K562 (cell line): Measurements from ENCODE around the gene PPDPF.

Source experiments
- BMI1 ChIP-seq: fragments of 150-350 bp; IDR thresholded peaks from 2 replicates; pipeline ENCODE4 v1.6.1; 2014; ENCODE audit warnings: low read length
- CREB5 ChIP-seq: fragments of 250-450 bp; sonication (Bioruptor Pico); IDR thresholded peaks from 2 replicates; pipeline ENCODE4 v1.5.0; 2020; ENCODE audit warnings: mild to moderate bottlenecking
- EZH2 ChIP-seq: IDR thresholded peaks from 2 replicates; pipeline ENCODE4 v1.6.1; 2012; ENCODE audit warnings: low read depth, mild to moderate bottlenecking, inconsistent platforms, low read length, borderline replicate concordance
- PYGO2 ChIP-seq: fragments of 450-650 bp; IDR thresholded peaks from 2 replicates; pipeline ENCODE4 v1.6.1; 2016; ENCODE audit warnings: mild to moderate bottlenecking, missing genetic modification characterization, moderate library complexity, missing compliant biosample characterization
- RAD21 ChIP-seq, 2 experiments: fragments of 250-450 bp in 1 of 2; fragments of 450-650 bp in 1 of 2; sonication (Bioruptor Pico) in 1 of 2; formaldehyde crosslinking in 1 of 2; IDR thresholded peaks in 1 of 2; conservative IDR thresholded peaks in 1 of 2; 2 replicates each; pipeline versions ENCODE4 v1.4.0 to v1.8.0; 2020 to 2022; ENCODE audit warnings: mild to moderate bottlenecking in 2 of 2, moderate library complexity in 1 of 2
- SRSF1 ChIP-seq: fragments of 200-400 bp; formaldehyde crosslinking; IDR thresholded peaks from 2 replicates; pipeline ENCODE4 v1.6.1; 2017; ENCODE audit warnings: mild to moderate bottlenecking, low read depth, low read length, moderate library complexity
- TCF7L2 ChIP-seq: fragments of 150-350 bp; IDR thresholded peaks from 2 replicates; pipeline ENCODE4 v1.6.1; 2016; ENCODE audit warnings: low read depth, mild to moderate bottlenecking, low read length, moderate library complexity
- ZNF561 ChIP-seq: fragments of 450-650 bp; formaldehyde crosslinking; conservative IDR thresholded peaks from 2 replicates; pipeline ENCODE4 v1.4.0; 2020; ENCODE audit warnings: mild to moderate bottlenecking, moderate library complexity
- TF ChIP-seq, protein P1 (sequence below), 3 experiments: IDR thresholded peaks in 2 of 3; conservative IDR thresholded peaks in 1 of 3; 2 replicates each; pipeline ENCODE4 v1.5.1; 2011 to 2012; ENCODE audit warnings: low read length in 3 of 3, mild to moderate bottlenecking in 3 of 3, control low read depth in 2 of 3, improper control_type of control experiment in 1 of 3, inconsistent platforms in 1 of 3, low read depth in 1 of 3, mixed read lengths in 1 of 3, moderate library complexity in 1 of 3; ENCODE audit not compliant: insufficient read depth in 2 of 3

GRCh38 chr20:63478346-63479302 is 41.9 kb upstream of the PPDPF start:
- TF ChIP-seq ZNF561 (CRISPR knock-in tag) (no peak), CREB5 (no peak), RAD21 (CRISPR knock-in tag; conservative IDR thresholded peaks at IDR 0.05 in 1 of 2, IDR thresholded peaks at IDR 0.05 in 1 of 2) (no peak), TCF7L2 (no peak), BMI1 (no peak), EZH2 (no peak), PYGO2 (tag) (no peak), SRSF1 (no peak)
- TF ChIP-seq, protein P1, sequence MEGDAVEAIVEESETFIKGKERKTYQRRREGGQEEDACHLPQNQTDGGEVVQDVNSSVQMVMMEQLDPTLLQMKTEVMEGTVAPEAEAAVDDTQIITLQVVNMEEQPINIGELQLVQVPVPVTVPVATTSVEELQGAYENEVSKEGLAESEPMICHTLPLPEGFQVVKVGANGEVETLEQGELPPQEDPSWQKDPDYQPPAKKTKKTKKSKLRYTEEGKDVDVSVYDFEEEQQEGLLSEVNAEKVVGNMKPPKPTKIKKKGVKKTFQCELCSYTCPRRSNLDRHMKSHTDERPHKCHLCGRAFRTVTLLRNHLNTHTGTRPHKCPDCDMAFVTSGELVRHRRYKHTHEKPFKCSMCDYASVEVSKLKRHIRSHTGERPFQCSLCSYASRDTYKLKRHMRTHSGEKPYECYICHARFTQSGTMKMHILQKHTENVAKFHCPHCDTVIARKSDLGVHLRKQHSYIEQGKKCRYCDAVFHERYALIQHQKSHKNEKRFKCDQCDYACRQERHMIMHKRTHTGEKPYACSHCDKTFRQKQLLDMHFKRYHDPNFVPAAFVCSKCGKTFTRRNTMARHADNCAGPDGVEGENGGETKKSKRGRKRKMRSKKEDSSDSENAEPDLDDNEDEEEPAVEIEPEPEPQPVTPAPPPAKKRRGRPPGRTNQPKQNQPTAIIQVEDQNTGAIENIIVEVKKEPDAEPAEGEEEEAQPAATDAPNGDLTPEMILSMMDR (IDR thresholded peaks at IDR 0.05 in 2 of 3, conservative IDR thresholded peaks at IDR 0.05 in 1 of 3; ENCODE audit: insufficient read depth in 2 of 3, low read depth in 1 of 3, low read length in 3 of 3), result 0 out of 6 replicates have a peak, but pooled peaks of 1 of the 3 experiments have one; percentile 4
